ENCODE results near the gene RSPH4A.
"Not testable (repeated sequence)": the region's sequence is repeated elsewhere in the genome, so short reads cannot be mapped to it uniquely, and the experiment has no call there.

Gene RSPH4A

GRCh38 chr6:116624036-116624805 is 7.9 kb downstream of the RSPH4A start:
- in situ Hi-C loops (cut with HindIII; ENCODE audit: low sequenced_read_pairs) = no loop called here

DNA sequence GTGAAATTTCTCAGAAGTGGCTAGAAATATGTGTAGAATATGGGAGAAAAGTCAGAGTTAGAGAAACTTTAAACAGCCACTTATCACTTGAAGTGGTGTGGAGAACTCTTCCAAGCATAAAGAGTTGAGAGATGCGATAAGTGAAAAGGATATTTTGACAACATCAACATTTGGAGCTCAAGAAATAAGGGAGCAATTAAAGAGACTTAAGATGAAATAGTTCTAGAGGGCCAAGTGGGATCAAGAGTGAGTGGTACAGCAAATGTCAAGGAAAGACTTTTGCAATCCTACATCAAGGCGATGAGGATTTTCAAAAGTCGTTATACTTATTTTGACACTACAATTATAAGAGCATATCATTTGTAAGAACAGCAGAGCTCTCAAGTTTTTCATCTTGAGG is 9.6 kb downstream of the RSPH4A start:
- in situ Hi-C loops (cut with HindIII; ENCODE audit: low sequenced_read_pairs) = no loop called here

- in situ Hi-C loops (cut with HindIII; ENCODE audit: low sequenced_read_pairs) = no loop called here
Observed at GRCh38 chr6:116629563-116629981, 13.3 kb downstream of the RSPH4A start.

- in situ Hi-C loops (cut with HindIII; ENCODE audit: low sequenced_read_pairs) = no loop called here
Observed at GRCh38 chr6:116631379-116631990, 15.2 kb downstream of the RSPH4A start.

GRCh38 chr6:116633685-116634084 is 17.4 kb downstream of the RSPH4A start:
- in situ Hi-C loops (cut with HindIII; ENCODE audit: low sequenced_read_pairs) = no loop called here

DNA sequence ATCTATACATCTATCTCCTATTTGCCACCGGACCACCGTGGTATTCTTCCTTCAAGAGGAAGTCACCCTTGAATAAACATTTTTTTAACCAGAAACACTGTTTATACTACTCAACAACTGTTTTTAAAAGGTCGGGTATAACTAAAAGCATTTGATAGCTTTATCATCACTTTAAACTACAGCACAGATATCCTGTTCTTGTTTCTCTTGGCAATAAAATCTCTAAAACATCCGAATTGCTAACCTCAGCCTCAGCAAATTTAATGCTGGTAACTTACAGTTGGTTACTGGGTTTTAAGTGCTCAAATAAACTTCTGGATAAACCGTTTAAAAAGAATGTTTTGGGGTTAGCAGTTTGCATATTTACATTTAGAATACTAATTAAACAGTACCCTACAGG is 31.9 kb downstream of the RSPH4A start:
- in situ Hi-C loops (cut with HindIII; ENCODE audit: low sequenced_read_pairs) = no loop called here

GRCh38 chr6:116649129-116649528 is 32.9 kb downstream of the RSPH4A start:
- in situ Hi-C loops (cut with HindIII; ENCODE audit: low sequenced_read_pairs) = no loop called here

GRCh38 chr6:116651916-116652315 is 35.6 kb downstream of the RSPH4A start:
- in situ Hi-C loops (cut with HindIII; ENCODE audit: low sequenced_read_pairs) = no loop called here

DNA sequence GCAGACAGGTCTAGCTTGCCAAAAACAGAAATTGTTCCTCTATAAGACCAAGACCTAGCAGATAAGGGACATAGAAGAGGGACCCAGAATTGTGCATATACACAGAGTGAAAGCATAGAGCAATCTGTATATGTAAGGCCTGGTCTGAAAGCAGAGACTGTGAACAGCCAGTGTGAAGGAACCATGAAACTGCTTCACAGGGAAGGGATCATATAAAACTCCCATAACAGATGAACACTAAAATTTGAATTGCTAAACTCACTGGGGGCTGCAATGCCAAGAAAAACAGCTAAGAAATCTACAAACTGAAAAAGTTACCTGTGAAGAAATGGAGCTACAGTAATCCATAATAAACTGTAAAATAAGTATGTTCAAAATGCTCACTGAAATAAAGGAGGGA is 45.3 kb downstream of the RSPH4A start:
- in situ Hi-C loops (cut with HindIII; ENCODE audit: low sequenced_read_pairs) = no loop called here

GRCh38 chr6:116662202-116662601 is 45.9 kb downstream of the RSPH4A start:
- in situ Hi-C loops (cut with HindIII; ENCODE audit: low sequenced_read_pairs) = no loop called here

DNA sequence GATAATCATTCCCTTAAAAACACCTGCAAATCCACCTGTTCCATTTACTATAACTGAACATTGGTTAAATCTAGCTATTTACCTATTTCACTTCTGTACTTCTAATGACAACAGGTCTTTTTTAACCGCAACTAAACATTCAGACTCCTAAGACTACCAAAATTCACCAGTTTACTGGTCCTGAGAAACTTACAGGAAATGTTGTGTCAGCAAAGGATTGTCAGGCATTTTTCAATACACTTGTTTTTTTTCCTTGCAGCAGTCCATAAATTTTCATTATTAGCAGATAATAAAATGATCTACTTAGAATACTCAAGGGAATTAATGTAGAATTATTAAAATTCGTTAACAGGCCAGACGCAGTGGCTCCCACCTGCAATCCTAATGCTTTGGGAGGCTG is 47.0 kb downstream of the RSPH4A start:
- in situ Hi-C loops (cut with HindIII; ENCODE audit: low sequenced_read_pairs) = no loop called here

DNA sequence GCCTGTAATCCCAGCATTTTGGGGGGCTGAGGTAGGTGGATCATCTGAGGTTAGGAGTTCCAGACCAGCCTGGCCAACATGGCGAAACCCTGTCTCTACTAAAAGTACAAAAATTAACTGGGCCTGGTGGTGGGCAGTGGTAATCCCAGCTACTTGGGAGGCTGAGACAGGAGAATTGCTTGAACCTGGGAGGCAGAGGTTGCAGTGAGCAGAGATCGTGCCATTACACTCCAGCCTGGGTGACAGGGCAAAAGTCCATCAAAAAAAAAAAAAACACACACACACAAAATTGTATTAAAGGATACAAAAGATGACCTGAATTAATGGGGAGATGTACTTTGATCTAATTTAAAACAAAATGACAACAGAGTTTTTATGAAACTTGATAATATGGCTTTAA is 47.9 kb downstream of the RSPH4A start:
- in situ Hi-C loops (cut with HindIII; ENCODE audit: low sequenced_read_pairs) = not testable (repeated sequence)

DNA sequence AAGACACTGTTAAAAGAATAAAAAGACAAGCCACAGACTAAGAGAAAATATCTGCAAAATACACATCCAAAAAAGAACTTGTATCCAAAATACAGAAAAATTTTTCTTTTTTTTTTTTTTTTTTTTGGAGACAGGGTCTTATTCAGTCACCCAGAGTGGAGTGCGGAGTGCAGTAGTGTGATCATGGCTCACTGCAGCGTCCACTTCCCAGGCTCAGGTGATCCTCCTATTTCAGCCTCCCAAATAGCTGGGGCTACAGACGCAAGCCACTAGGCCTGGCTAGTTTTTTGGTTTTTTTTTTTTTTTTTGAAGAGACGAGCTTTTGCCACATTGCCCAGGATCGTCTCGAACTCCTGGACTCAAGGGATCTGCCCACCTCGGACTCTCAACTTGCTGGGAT is 49.2 kb downstream of the RSPH4A start:
- in situ Hi-C loops (cut with HindIII; ENCODE audit: low sequenced_read_pairs) = no loop called here

DNA sequence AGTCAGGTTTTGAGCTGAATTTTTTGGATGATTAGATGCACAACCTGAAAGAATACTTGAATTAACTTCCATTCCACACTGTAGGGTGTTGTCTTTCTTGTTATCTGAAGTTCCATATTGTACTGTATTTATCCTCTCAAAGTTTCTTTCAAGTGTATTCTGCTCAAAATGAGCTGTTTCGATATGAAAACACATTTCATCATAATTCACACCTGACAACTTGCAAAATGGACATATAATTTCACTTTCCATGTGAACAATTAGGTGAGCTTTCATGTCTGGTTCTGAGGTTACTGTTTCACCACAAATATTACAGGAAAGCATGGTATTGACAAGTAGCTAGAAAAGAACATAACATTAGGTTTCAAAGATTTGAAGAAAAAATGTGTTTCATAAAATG is 50.6 kb downstream of the RSPH4A start:
- in situ Hi-C loops (cut with HindIII; ENCODE audit: low sequenced_read_pairs) = no loop called here

DNA sequence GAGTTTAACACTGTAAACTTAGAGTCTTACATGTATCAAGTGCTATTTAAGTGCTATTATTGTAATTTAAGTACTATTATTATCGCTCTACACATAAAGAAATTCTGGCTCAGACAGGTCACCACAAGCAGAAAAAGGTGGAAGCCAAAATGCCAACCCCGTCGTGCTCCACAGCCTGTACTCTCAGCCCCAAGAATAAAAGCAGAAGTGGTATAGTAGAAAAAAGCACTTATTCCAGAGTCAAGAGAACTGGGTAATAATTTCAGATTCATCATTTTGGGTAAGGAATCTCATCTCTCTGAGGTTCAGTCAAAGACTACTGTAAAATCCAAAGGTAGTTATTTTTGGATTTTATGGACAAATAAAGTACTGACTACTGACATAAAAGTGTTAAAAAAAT is 51.3 kb downstream of the RSPH4A start:
- in situ Hi-C loops (cut with HindIII; ENCODE audit: low sequenced_read_pairs) = no loop called here

GRCh38 chr6:116672306-116672705 is 56.0 kb downstream of the RSPH4A start:
- in situ Hi-C loops (cut with HindIII; ENCODE audit: low sequenced_read_pairs) = no loop called here

DNA sequence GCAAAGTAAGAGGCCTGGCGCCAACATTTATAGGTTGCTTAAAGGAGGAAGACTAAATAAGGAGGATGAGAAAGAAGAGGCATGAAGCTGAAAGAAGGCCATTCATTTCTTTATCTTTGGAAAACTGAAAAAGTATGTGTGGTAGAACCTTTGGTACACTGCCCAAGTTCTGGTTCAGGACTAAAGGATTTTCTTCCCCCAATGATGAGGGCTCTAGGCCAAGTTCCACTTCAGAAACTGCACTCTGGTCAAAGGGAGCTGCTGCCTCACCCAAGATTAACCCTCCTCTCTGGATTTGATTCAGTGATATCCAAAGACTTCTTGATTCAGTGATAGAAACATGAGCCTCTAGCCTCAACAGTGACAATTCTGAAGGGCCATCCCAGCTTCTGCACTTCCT is 59.7 kb downstream of the RSPH4A start:
- in situ Hi-C loops (cut with HindIII; ENCODE audit: low sequenced_read_pairs) = no loop called here

- in situ Hi-C loops (cut with HindIII; ENCODE audit: low sequenced_read_pairs) = no loop called here
Observed at GRCh38 chr6:116680880-116681672, 64.8 kb downstream of the RSPH4A start, which contains the start of gene KPNA5. Gene KPNA5 (plus strand): TSS chr6:116681211. CDS start chr6:116681335, 124 bp downstream.

DNA sequence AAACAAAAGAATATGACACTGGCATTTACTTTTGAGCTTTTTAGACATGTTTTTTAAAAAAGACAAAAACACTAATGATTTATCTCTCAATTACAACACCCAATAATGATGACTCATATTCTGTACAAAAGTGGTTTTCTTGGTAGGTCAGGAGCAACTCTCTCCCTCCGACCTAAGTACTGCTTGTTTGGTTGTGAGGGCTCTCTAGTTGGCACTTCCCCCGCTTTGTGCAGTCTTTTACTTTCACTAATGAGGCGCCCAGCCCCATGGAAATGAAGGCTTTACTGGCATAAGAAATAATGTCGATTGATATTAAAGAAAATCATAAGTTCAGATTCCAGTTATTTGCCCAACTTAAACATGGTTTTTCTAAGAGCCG is 66.0 kb downstream of the RSPH4A start:
- in situ Hi-C loops (cut with HindIII; ENCODE audit: low sequenced_read_pairs) = no loop called here

All from DLD1 (cell line).